H1 (cell line): ENCODE data around the gene RPS6KC1. TPM values are rescaled to one million over a fixed set of nuclear protein-coding genes. Genes with fewer than 3 reads are reported as not detected.

Experiments
- ASH2L ChIP-seq: fragments of 200-600, 300-600 bp; sonication (generic); IDR thresholded peaks from one replicate; pipeline ENCODE4 v1.7.1; 2017; ENCODE audit warnings: low read length
- ATF3 ChIP-seq: IDR thresholded peaks from 2 replicates; pipeline ENCODE4 v1.6.1; 2011; ENCODE audit warnings: low read depth, mild to moderate bottlenecking, low read length; ENCODE audit not compliant: insufficient read depth
- CHD2 ChIP-seq: IDR thresholded peaks from 2 replicates; pipeline ENCODE4 v1.6.1; 2012; ENCODE audit warnings: low read length, improper control_type of control experiment
- EP300 ChIP-seq, 2 experiments: IDR thresholded peaks; 1 replicate in 1 of 2; 2 replicates in 1 of 2; pipeline ENCODE4 v1.6.1; 2011 to 2012; ENCODE audit warnings: low read depth in 2 of 2, low read length in 2 of 2, mild to moderate bottlenecking in 2 of 2, borderline replicate concordance in 1 of 2, inconsistent platforms in 1 of 2, moderate library complexity in 1 of 2
- GABPA ChIP-seq: IDR thresholded peaks from 2 replicates; pipeline ENCODE4 v1.6.1; 2011; ENCODE audit warnings: mild to moderate bottlenecking, low read length, moderate library complexity, borderline replicate concordance; ENCODE audit not compliant: insufficient read depth
- JUND ChIP-seq: IDR thresholded peaks from 2 replicates; pipeline ENCODE4 v1.6.1; 2011; ENCODE audit warnings: mild to moderate bottlenecking, improper control_type of control experiment, low read length
- KDM5A ChIP-seq: fragments of 200-600 bp; IDR thresholded peaks from 2 replicates; pipeline ENCODE4 v1.7.1; 2012; ENCODE audit warnings: mild to moderate bottlenecking, low read length, inconsistent platforms, mixed read lengths
- PHF8 ChIP-seq: fragments of 200-600 bp; sonication (generic); conservative IDR thresholded peaks from 2 replicates; pipeline ENCODE4 v1.7.1; 2012; ENCODE audit warnings: low read depth, mild to moderate bottlenecking, inconsistent platforms, low read length, moderate library complexity
- POLR2A ChIP-seq, 2 experiments: IDR thresholded peaks; 1 replicate in 1 of 2; 2 replicates in 1 of 2; pipeline ENCODE4 v1.6.1; 2011; ENCODE audit warnings: low read depth in 2 of 2, low read length in 2 of 2, mild to moderate bottlenecking in 2 of 2; ENCODE audit errors: control extremely low read depth in 1 of 2
- SAP30 ChIP-seq: fragments of 300-600 bp; sonication (generic); IDR thresholded peaks from 2 replicates; pipeline ENCODE4 v1.7.1; 2012; ENCODE audit warnings: low read length, moderate library complexity, mild to moderate bottlenecking, inconsistent platforms; ENCODE audit not compliant: insufficient read depth, insufficient replicate concordance
- SP4 ChIP-seq: IDR thresholded peaks from 2 replicates; pipeline ENCODE4 v1.6.1; 2012; ENCODE audit warnings: low read length, inconsistent platforms
- SRF ChIP-seq: IDR thresholded peaks from 2 replicates; pipeline ENCODE4 v1.6.1; 2011; ENCODE audit warnings: mild to moderate bottlenecking, low read depth, low read length, moderate library complexity
- TAF1 ChIP-seq: IDR thresholded peaks from 2 replicates; pipeline ENCODE4 v1.6.1; 2011; ENCODE audit warnings: mild to moderate bottlenecking, low read depth, low read length
- TAF7 ChIP-seq: optimal IDR thresholded peaks from 2 replicates; pipeline ENCODE3; 2011; ENCODE audit warnings: low read depth, mild to moderate bottlenecking, inconsistent platforms, low read length, moderate library complexity, borderline replicate concordance
- TBP ChIP-seq: IDR thresholded peaks from 2 replicates; pipeline ENCODE4 v1.6.1; 2011; ENCODE audit warnings: low read depth, low read length, improper control_type of control experiment
- ZNF274 ChIP-seq: IDR thresholded peaks from 2 replicates; pipeline ENCODE4 v1.7.0; 2012; ENCODE audit warnings: low read length, borderline replicate concordance; ENCODE audit errors: extremely low read depth
- polyA plus RNA-seq, 7 experiments: library from polyadenylated mRNA; depleted of rRNA in 3 of 7; stranded (reverse) in 5 of 7; unstranded in 2 of 7; fragments of >200 nt in 5 of 7; fragments of 200-250 nt in 2 of 7; gene quantifications; 1 replicate in 5 of 7; 2 replicates in 1 of 7; 4 replicates in 1 of 7; pipeline versions ENCODE4 v1.2.1 to v1.2.3, GENCODE V29; 2011 to 2013; ENCODE audit warnings: missing spikeins in 2 of 7, mixed read lengths in 2 of 7
- total RNA-seq: library from RNA; stranded (reverse); fragmentation: NEBNext Ultra II Directional; extraction: Animal tissue kit (Norgen Biotek cat#: 25700); gene quantifications from 2 replicates; pipeline ENCODE4 v1.2.1, GENCODE V29; 2021
- TF ChIP-seq, protein P1 (sequence below): IDR thresholded peaks from 2 replicates; pipeline ENCODE4 v1.6.1; 2012; ENCODE audit warnings: inconsistent platforms

Gene RPS6KC1
- total and polyA plus RNA-seq, 2 of the 8 experiments (the other 6 are each of a cell fraction or from before 2014, with no cell fraction given) = 4.9 to 17.6 TPM

DNA sequence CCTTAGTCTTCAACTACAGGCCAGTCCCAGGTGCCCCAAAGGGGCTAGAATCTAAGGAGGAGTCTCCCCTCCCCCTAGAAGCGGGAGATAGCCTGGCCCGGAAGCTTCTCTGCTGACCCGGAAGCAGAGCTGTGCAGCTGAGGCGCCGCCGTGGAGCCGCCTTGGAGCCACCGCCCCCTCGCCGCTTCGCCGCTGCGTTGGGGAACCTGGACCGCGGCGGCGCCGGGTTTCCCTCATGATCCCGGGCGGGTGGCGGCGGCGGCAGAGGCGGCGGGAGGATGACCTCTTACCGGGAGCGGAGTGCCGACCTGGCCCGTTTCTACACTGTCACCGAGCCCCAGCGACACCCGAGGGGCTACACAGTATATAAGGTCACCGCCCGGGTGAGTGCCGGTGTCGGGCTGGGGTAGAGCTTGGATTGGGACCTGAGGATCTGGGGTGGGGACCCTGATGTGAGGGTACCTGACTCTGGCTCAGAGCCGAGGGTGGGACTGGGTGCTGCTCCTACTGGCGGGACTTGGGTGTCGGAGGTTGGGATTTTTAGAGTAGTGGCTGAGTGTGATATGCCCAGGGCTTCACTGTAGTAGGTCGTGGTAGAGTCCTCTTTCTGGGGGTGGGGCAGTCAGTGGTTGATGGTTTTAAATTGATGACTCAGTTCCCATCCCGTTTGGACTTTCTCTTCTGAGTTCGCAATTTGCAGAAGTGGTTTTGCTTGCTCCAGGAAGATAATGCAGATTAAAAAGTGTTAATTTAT is at the start of gene RPS6KC1 (continued):
- peak; percentile 85 for TF ChIP-seq ASH2L
- TF ChIP-seq SP4 = no peak
- TF ChIP-seq, protein P1, sequence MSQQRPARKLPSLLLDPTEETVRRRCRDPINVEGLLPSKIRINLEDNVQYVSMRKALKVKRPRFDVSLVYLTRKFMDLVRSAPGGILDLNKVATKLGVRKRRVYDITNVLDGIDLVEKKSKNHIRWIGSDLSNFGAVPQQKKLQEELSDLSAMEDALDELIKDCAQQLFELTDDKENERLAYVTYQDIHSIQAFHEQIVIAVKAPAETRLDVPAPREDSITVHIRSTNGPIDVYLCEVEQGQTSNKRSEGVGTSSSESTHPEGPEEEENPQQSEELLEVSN = peak; percentile 78
- TF ChIP-seq CHD2 = peak; percentile 79
- peak in 1 of 2 experiments; percentile 78; a peak in 1 of 3 replicates for TF ChIP-seq EP300 (IDR thresholded peaks at IDR 0.05; ENCODE audit: borderline replicate concordance in 1 of 2, low read depth in 2 of 2, low read length in 2 of 2)
- peak; percentile 61 for TF ChIP-seq PHF8
- TF ChIP-seq SAP30 = peak; percentile 36
- peak; percentile 33; a peak in 2 of 3 replicates for TF ChIP-seq POLR2A (IDR thresholded peaks at IDR 0.05; ENCODE audit: control extremely low read depth in 1 of 2, low read depth in 2 of 2, low read length in 2 of 2)
- no peak for TF ChIP-seq ZNF274
- no peak for TF ChIP-seq KDM5A
- peak; percentile 51; the same call in 1 of the 2 replicates for TF ChIP-seq TBP
- TF ChIP-seq ATF3 = no peak
- 0 out of 2 replicates have a peak, but pooled peaks have one; percentile 43 for TF ChIP-seq TAF1
- TF ChIP-seq JUND = no peak
- TF ChIP-seq SRF = no peak
- TF ChIP-seq TAF7 = peak; percentile 18
- TF ChIP-seq GABPA = peak; percentile 97
